Mesodermal cell (in vitro differentiated cells): ENCODE data around the gene WSCD1. TPM values are rescaled to one million over a fixed set of nuclear protein-coding genes. Genes with fewer than 3 reads are reported as not detected.

ENCODE experiments used
- H3K27ac ChIP-seq: 2 replicates; pipeline ENCODE4 v1.7.0; 2013; ENCODE audit warnings: mild to moderate bottlenecking, low read depth, low read length, moderate library complexity; ENCODE audit not compliant: severe bottlenecking
- H3K36me3 ChIP-seq: 2 replicates; pipeline ENCODE4 v1.7.1; 2013; ENCODE audit warnings: mild to moderate bottlenecking, low read length, moderate library complexity; ENCODE audit not compliant: control insufficient read depth, insufficient read depth
- H3K4me1 ChIP-seq: one replicate; pipeline ENCODE4 v1.7.1; 2013; ENCODE audit warnings: mild to moderate bottlenecking, low read length; ENCODE audit not compliant: insufficient read depth, control insufficient read depth, poor library complexity, severe bottlenecking
- H3K4me3 ChIP-seq: 2 replicates; pipeline ENCODE4 v1.7.0; 2013; ENCODE audit warnings: low read length, control low read depth, mild to moderate bottlenecking; ENCODE audit not compliant: insufficient read depth, poor library complexity, severe bottlenecking; ENCODE audit errors: extremely low read depth
- H3K9me3 ChIP-seq: 2 replicates; pipeline ENCODE4 v1.7.1; 2013; ENCODE audit warnings: mild to moderate bottlenecking, low read length, moderate library complexity; ENCODE audit not compliant: control insufficient read depth
- WGBS, 2 experiments: methylation state at CpG; one replicate each; pipeline ENCODE4 v1.1.5; 2013; ENCODE audit warnings: missing lambda C conversion rate in 2 of 2; ENCODE audit not compliant: insufficient coverage in 2 of 2; 5-methylcytosine and 5-hydroxymethylcytosine counted together
- polyA plus RNA-seq, 2 experiments: library from polyadenylated mRNA; stranded (reverse); fragments of 50-300 nt; gene quantifications; one replicate each; pipeline ENCODE4 v1.2.3, GENCODE V29; 2013

The WSCD1 gene
- polyA plus RNA-seq (2013, experiment 1 of 2) = 6.8 TPM
- 4.7 TPM for polyA plus RNA-seq (2013, experiment 2 of 2)

DNA sequence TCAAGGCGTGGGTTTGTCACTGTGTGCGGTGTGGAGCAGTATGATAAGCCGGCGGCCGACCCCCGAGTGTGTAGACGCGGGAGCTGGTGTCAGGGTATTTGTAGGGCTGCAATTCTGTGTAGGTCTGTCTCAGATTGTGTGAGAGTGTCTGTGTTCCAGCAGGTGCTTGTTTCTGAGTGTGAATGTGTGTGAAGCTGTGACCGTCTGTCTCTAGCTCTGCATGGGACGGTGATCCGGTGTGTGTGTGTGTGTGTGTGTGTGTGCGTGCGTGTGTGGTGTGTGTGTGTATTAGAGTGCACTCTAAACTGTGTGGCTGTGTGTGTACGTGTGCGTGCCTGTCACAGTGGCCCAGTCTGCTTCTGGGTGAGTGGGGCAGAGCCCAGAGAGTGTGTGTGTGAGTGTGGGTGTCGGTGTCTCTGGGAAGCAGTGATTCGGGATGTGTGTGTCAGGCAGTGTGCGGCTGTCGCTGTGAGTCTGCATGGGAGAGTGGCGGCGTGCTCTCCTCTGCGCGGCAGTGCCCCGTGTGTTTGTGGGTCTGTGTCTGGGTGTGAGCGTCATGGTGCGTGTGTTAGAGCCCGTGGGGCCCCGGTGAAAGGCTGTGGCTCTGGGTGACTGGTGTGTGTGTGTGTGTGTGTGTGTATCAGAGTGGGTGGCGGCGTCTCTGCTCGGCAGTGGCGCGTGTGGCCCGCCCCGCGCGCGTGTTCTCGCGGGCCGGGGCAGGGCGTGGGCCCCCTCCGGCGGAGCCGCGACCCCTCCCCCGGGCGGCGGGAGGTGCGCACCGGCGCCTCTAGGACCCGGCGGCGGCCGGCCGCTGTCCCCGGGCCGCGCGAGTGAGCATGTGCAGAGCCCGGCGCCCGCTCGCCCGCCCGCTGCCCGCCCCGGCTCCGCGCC is at the start of gene WSCD1:
WSCD1 (plus strand) TSS at position 841 of the 891 bp plus-strand sequence. CDS start 10,280 bp downstream, outside the sequence.
- H3K4me1 ChIP-seq = peaks cover 15% of the 10 kb centered on the region
- no peaks in the 10 kb centered on the region for H3K36me3 ChIP-seq
- 26% methylated on average over 17 to 25 of the region's 71 CpGs for WGBS, 2 experiments
- H3K9me3 ChIP-seq = no peaks in the 10 kb centered on the region
- no peak within 1 kb of the TSS for H3K27ac ChIP-seq
- H3K4me3 ChIP-seq = peak within 1 kb of the TSS; percentile 44

DNA sequence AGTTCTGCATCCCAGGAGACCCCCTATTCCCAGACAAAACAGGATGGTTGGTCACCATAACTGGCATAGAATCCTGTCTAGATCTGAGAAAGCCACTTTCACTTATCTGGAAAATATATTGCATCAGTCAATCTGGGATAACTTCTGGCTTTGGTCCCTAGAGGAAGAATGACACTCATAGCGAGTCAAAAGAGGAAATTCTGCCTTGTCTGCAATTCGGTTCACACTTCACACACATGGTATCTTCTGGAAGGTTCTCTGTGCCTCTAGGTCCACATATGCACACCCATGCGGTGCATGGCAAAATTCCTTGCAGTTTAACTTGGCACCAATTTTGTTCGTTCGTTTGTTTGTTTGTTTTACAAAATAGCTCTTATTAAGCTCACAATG is 49.2 kb upstream of the WSCD1 start:
- WGBS, 2 experiments = 94% methylated on average over 2 to 5 of the region's 5 CpGs
- no peaks in the 10 kb centered on the region for H3K9me3 ChIP-seq
- H3K4me1 ChIP-seq = peaks cover 3% of the 10 kb centered on the region
- H3K36me3 ChIP-seq = no peaks in the 10 kb centered on the region
- no peak overlapping the region for H3K27ac ChIP-seq
- H3K4me3 ChIP-seq = no peak overlapping the region

DNA sequence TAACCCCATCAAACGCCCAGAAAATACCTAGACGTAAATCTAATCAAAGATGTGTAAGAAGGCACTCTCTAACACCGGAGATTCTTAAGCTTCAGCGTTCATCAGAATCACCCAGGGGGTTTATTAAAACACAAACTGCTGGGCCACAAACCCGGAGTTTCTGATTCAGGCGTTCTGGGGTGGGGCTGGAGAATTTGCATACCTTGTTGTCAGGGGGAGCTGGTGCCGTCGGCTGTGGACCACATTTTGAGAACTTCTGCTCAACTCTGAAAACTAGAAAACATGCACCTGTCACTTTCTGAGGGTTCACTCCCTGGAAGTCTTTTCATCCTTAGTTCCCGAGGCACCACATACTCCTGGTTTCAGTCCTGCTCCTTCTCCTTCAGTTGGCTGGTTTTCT is 48.6 kb upstream of the WSCD1 start:
- 89 to 90% methylated on average over 7 to 9 of the region's 9 CpGs for WGBS, 2 experiments
- H3K9me3 ChIP-seq = no peaks in the 10 kb centered on the region
- no peaks in the 10 kb centered on the region for H3K36me3 ChIP-seq
- peaks cover 3% of the 10 kb centered on the region for H3K4me1 ChIP-seq
- H3K4me3 ChIP-seq = no peak overlapping the region
- H3K27ac ChIP-seq = no peak overlapping the region

DNA sequence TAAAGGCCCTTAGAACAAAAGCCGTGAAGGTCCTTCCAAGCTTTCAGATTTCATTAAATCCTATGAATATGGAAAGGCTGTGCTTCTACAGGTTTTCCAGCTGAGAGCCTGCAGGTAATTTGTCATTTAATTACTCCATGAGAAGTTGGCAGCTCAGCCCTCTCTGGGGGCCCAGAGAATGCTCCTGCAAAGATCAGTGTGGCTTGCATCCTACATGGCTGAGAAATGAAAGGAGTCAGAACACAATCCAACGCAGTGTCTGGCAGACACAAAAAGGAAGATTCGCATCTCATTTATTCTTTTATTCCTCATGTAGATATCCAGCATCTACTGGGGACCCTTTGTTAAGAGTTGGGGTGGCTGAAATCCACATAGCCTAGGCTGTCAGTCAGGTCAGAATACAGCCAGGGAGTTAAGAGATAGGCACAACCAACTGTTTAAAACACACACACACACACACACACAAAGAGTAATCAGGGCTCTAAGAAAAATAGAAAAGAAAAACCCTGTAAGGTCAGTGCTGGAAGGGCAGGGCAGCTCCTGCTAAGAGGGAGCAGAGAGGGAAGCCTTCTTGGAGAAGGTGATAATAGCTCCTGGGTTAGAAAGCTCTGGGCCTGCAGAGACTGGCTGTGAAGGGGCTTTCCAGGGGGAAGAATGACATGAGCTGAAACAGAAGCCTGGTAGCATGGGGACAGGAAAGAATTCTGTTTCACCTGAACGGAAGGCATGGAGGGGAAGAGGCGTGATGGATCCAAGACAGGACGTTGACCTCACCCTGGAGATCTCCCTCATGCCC is 46.9 kb upstream of the WSCD1 start:
- H3K4me1 ChIP-seq = peaks cover 3% of the 10 kb centered on the region
- H3K4me3 ChIP-seq = no peak overlapping the region
- H3K36me3 ChIP-seq = no peaks in the 10 kb centered on the region
- 73 to 92% methylated on average over 4 of the region's 6 CpGs for WGBS, 2 experiments
- no peak overlapping the region for H3K27ac ChIP-seq
- H3K9me3 ChIP-seq = no peaks in the 10 kb centered on the region

DNA sequence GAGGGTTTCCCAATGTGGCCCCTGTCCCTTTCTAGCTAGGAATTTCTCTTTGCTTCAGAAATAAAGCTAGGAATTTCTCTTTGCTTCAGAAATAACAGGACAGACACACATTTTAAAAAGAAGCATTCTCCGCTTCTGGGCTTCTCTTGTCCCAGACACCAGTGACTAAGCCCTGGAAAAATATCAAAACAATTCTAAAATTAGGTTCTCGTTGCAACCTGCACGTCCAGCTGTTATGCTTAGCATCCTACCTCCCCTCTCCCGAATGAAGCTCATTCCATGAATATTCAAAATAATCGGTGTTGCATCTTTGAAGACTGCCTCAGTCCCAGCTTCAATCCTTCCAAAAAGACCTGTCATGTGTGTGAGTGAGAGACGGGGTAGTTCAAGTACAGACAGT is 45.6 kb upstream of the WSCD1 start:
- 86 to 89% methylated on average over 4 to 5 of the region's 6 CpGs for WGBS, 2 experiments
- H3K9me3 ChIP-seq = no peaks in the 10 kb centered on the region
- no peak overlapping the region for H3K4me3 ChIP-seq
- no peak overlapping the region for H3K27ac ChIP-seq
- no peaks in the 10 kb centered on the region for H3K36me3 ChIP-seq
- peaks cover 3% of the 10 kb centered on the region for H3K4me1 ChIP-seq

DNA sequence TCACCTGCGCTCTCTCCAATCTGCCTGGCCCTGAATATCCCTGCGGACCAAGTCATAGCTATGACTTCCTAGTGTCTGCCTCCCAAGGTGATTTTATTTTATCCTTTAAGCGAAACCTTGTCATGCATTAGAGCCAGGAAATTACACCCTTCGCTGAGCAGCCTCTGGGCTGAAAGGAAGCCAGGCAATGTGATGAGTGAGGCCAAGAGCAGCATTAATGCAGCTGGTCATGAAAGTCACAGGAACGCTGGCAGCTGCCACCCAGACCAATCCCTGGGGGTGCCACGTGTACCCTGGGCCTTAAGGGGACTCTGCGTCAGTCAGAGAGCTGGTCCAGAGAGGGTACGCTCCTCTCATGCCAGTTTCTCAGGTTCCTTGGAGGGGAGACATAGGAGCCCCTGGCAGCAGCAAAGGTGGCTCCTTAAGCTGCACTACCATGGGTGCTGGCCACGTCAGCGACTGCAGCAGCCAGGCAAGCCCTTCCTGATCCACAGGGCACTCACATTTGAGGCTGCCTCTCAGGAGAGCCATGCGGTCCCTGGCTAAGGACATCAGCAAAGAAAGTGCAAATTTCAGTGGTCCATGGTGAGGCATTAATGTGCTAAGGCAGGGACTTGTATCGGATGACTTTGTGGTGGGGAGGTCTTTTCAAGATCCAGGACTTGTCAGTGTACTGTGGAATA is 42.7 kb upstream of the WSCD1 start:
- Histone ChIP-seq H3K27ac (no peak overlapping the region), H3K4me3 (no peak overlapping the region), H3K4me1 (no peaks in the 10 kb centered on the region), H3K9me3 (no peaks in the 10 kb centered on the region), H3K36me3 (no peaks in the 10 kb centered on the region)
- 89 to 96% methylated on average over 12 of the region's 12 CpGs for whole genome bisulfite sequencing, 2 experiments

DNA sequence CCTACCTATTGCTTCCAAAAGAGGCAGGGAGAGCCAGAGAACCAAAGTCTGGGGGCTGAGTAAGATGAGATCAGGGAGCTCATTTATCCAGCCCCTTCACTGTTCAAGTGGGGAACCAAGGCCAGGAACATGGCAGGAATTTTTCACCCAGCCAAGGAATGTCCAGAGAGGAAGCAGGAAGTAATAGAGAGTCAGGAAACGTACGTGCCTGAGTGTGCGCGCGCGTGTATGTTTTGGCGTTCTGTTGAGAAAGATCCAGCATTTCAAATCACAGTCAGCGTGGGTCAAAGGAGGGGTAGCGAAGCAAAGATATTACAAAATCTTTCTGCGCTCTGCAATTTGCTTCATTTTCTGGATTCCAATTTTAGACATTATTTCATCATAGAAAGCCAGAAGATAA is 41.9 kb upstream of the WSCD1 start:
- 97% methylated on average over 10 of the region's 10 CpGs for WGBS, 2 experiments
- H3K4me1 ChIP-seq = no peaks in the 10 kb centered on the region
- H3K27ac ChIP-seq = no peak overlapping the region
- no peaks in the 10 kb centered on the region for H3K36me3 ChIP-seq
- H3K9me3 ChIP-seq = no peaks in the 10 kb centered on the region
- H3K4me3 ChIP-seq = no peak overlapping the region

DNA sequence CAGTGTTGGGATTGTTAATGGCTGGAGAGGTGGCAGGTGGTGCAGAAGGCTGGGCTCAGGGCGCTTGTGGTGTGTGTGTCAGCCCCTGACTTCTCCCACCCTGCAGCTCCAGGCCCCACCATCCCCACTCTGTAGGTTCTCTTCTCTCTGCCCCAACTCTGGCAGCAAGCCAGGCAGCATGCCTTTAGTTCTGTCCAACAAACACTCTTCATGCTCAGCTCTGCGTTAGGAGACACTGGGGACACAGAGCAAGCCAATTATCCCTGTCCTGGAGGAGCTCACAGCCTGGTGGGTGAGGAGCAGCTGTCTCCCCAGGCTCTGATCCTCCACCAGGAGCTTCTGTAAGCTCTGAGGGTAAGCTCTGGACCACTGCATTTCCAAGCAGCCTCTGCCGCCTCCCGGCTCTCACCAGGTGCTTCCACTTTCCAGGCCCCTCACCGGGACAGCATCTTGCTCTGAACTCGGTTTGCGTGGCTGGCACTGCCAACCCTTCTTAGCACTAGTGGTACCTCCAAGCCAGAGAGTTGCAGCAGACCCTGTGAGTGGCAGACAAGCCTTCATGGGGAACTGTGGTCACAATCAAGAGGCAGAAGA is 34.3 kb upstream of the WSCD1 start:
- Histone ChIP-seq H3K36me3 (no peaks in the 10 kb centered on the region), H3K4me1 (no peaks in the 10 kb centered on the region), H3K27ac (no peak overlapping the region), H3K4me3 (no peak overlapping the region), H3K9me3 (no peaks in the 10 kb centered on the region)
- WGBS, 2 experiments = 90 to 94% methylated on average over 5 to 7 of the region's 7 CpGs

DNA sequence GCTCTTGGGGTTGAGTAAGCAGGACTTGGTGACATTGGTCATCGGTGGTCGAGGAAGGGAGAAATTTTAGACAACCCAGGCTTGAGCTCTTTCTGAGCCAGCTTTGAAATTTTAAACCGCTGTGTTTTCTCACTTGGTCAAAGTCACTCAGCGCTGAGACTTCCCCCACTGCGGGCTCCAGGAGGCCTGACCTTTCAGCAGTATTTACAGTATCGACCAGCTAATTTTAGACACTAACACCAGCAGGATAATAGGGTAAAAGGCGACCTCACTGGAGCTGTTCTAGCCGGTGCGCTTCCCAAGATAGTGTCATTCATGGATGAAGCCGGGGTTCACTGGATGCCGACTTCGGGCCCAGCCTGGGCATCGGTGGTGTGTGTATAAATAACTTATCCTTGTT is 29.7 kb upstream of the WSCD1 start:
- Histone ChIP-seq H3K27ac (no peak overlapping the region), H3K4me3 (no peak overlapping the region), H3K9me3 (no peaks in the 10 kb centered on the region), H3K36me3 (no peaks in the 10 kb centered on the region), H3K4me1 (no peaks in the 10 kb centered on the region)
- 93 to 94% methylated on average over 10 to 13 of the region's 13 CpGs for WGBS, 2 experiments

DNA sequence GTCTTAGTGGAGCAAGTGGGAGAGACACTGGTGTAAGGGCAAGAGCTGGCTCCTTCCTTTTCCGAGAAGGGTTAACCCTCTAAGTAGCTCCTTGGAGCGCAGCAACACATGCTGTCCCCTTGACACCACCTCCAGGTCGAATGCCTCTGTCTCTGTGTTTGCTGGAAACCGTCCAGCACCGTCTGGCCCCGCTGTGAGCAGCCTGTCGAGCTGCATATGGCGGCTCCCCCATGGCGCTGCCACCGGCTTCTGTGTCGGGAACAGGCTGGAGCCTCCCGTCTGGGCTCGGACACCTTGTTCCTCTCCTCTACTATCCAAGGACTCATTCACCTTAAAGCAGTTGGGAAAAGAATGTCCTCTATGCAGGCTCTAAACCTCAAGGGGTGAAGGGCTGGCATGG is 28.9 kb upstream of the WSCD1 start:
- H3K9me3 ChIP-seq = no peaks in the 10 kb centered on the region
- H3K27ac ChIP-seq = no peak overlapping the region
- 83 to 84% methylated on average over 11 to 12 of the region's 13 CpGs for WGBS, 2 experiments
- no peaks in the 10 kb centered on the region for H3K36me3 ChIP-seq
- H3K4me3 ChIP-seq = no peak overlapping the region
- H3K4me1 ChIP-seq = no peaks in the 10 kb centered on the region
